Fibroblast of lung (primary cell): Measurements from ENCODE around the gene ST6GALNAC3. TPM values are rescaled to one million over a fixed set of nuclear protein-coding genes. Genes with fewer than 3 reads are reported as not detected.

Experiments used
- DNase-seq, 2 donors: peaks; one replicate each; pipeline versions ENCODE4 v3.0.0 to v3.0.0-alpha.2; 2010; ENCODE audit warnings: low read depth in 2 of 2
- H2AFZ ChIP-seq: 2 replicates; pipeline ENCODE4 v1.5.1; 2012; ENCODE audit warnings: low read length, control low read depth, inconsistent platforms
- H3K27ac ChIP-seq: 2 replicates; pipeline ENCODE4 v1.5.1; 2011; ENCODE audit warnings: low read length, control low read depth; ENCODE audit not compliant: insufficient read depth
- H3K27me3 ChIP-seq: 2 replicates; pipeline ENCODE4 v1.5.1; 2011; ENCODE audit warnings: mild to moderate bottlenecking, low read length; ENCODE audit not compliant: control insufficient read depth, insufficient read depth
- H3K36me3 ChIP-seq: 2 replicates; pipeline ENCODE4 v1.5.1; 2011; ENCODE audit warnings: low read length; ENCODE audit not compliant: control insufficient read depth, insufficient read depth
- H3K4me1 ChIP-seq: 2 replicates; pipeline ENCODE4 v1.5.1; 2011; ENCODE audit warnings: low read length; ENCODE audit not compliant: control insufficient read depth, insufficient read depth; ENCODE audit errors: extremely low read depth
- H3K4me2 ChIP-seq: 2 replicates; pipeline ENCODE4 v1.5.1; 2011; ENCODE audit warnings: low read length, control low read depth; ENCODE audit not compliant: insufficient read depth; ENCODE audit errors: extremely low read depth
- H3K4me3 ChIP-seq, 4 experiments: fragments of 200-600 bp in 1 of 4; sonication (generic) in 1 of 4; replicated peaks in 1 of 4; 2 replicates each; pipeline ENCODE4 v1.5.1; 2011 to 2016; ENCODE audit warnings: low read length in 4 of 4, low read depth in 3 of 4, mild to moderate bottlenecking in 3 of 4, control low read depth in 2 of 4, inconsistent platforms in 1 of 4, mixed read lengths in 1 of 4; ENCODE audit not compliant: insufficient read depth in 1 of 4; ENCODE audit errors: control extremely low read depth in 1 of 4
- H3K79me2 ChIP-seq: 2 replicates; pipeline ENCODE4 v1.5.1; 2012; ENCODE audit warnings: mild to moderate bottlenecking, low read length, inconsistent platforms; ENCODE audit not compliant: control insufficient read depth, insufficient read depth
- H3K9ac ChIP-seq: 2 replicates; pipeline ENCODE4 v1.5.1; 2011; ENCODE audit warnings: mild to moderate bottlenecking, low read length, control low read depth; ENCODE audit not compliant: insufficient read depth
- H3K9me3 ChIP-seq: 2 replicates; pipeline ENCODE4 v1.5.1; 2012; ENCODE audit warnings: low read depth, low read length; ENCODE audit not compliant: control insufficient read depth, insufficient read depth
- H4K20me1 ChIP-seq: 2 replicates; pipeline ENCODE4 v1.5.1; 2011; ENCODE audit warnings: low read length; ENCODE audit not compliant: control insufficient read depth, insufficient read depth; ENCODE audit errors: extremely low read depth
- EZH2 ChIP-seq: IDR thresholded peaks from 2 replicates; pipeline ENCODE4 v1.5.1; 2012; ENCODE audit warnings: low read length, control low read depth, mild to moderate bottlenecking; ENCODE audit errors: missing control alignments
- polyA plus RNA-seq, 2 donors: library from polyadenylated mRNA; depleted of rRNA in 1 of 2; stranded (reverse) in 1 of 2; unstranded in 1 of 2; fragments of >200 nt; gene quantifications; 2 replicates each; pipeline ENCODE4 v1.2.1, GENCODE V29; 2011 to 2012; ENCODE audit warnings: missing spikeins in 1 of 2
- total RNA-seq: library from RNA; depleted of rRNA; stranded (reverse); fragments of >200 nt; gene quantifications from 2 replicates; pipeline ENCODE4 v1.2.1, GENCODE V29; 2014
- TF ChIP-seq, protein P1 (sequence below), 2 donors: IDR thresholded peaks in 1 of 2; conservative IDR thresholded peaks in 1 of 2; 1 replicate in 1 of 2; 2 replicates in 1 of 2; pipeline ENCODE4 v1.5.1; 2011 to 2012; ENCODE audit warnings: low read length in 2 of 2, control low read depth in 1 of 2, inconsistent platforms in 1 of 2, low read depth in 1 of 2, mild to moderate bottlenecking in 1 of 2

The ST6GALNAC3 gene
- total and polyA plus RNA-seq, 2 donors (not counting 1 experiment from before 2014, with no cell fraction given), result 0.34 to 0.66 TPM

DNA sequence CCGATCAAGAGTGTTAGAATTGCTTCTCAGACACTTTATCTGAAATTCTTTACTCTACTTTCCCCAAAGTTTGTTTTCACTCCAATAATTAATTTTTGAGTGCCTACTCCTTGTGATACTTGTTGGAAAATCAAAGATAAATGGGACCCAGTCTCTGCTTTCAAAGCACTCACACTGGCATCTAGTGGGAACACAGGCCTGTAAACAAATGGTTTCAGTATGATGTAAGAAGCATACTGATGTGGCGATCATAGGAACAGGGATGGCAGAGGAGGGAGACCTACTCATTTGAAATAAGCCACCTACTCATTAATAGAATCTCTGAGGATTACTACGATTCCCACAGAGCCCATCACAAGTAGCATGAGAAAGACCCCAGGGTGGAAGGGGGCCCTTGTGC, 519.1 kb downstream of the ST6GALNAC3 start:
- no peaks in the 10 kb centered on the region for H3K79me2 ChIP-seq
- no peaks in the 10 kb centered on the region for H3K9me3 ChIP-seq
- H4K20me1 ChIP-seq, result no peaks in the 10 kb centered on the region
- H3K27me3 ChIP-seq, result no peaks in the 10 kb centered on the region
- H3K4me2 ChIP-seq, result no peak overlapping the region
- no peak overlapping the region for H3K4me3 ChIP-seq
- no peak for TF ChIP-seq EZH2
- TF ChIP-seq, protein P1, sequence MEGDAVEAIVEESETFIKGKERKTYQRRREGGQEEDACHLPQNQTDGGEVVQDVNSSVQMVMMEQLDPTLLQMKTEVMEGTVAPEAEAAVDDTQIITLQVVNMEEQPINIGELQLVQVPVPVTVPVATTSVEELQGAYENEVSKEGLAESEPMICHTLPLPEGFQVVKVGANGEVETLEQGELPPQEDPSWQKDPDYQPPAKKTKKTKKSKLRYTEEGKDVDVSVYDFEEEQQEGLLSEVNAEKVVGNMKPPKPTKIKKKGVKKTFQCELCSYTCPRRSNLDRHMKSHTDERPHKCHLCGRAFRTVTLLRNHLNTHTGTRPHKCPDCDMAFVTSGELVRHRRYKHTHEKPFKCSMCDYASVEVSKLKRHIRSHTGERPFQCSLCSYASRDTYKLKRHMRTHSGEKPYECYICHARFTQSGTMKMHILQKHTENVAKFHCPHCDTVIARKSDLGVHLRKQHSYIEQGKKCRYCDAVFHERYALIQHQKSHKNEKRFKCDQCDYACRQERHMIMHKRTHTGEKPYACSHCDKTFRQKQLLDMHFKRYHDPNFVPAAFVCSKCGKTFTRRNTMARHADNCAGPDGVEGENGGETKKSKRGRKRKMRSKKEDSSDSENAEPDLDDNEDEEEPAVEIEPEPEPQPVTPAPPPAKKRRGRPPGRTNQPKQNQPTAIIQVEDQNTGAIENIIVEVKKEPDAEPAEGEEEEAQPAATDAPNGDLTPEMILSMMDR (conservative IDR thresholded peaks at IDR 0.05 in 1 of 2, IDR thresholded peaks at IDR 0.05 in 1 of 2; ENCODE audit: low read depth in 1 of 2, low read length in 2 of 2), result no peak
- peak in 1 of 2 donors; percentile 21 for DNase-seq
- no peak overlapping the region for H3K9ac ChIP-seq
- no peaks in the 10 kb centered on the region for H3K4me1 ChIP-seq
- no peaks in the 10 kb centered on the region for H3K36me3 ChIP-seq
- no peak overlapping the region for H3K27ac ChIP-seq
- H2AFZ ChIP-seq, result no peak overlapping the region

DNA sequence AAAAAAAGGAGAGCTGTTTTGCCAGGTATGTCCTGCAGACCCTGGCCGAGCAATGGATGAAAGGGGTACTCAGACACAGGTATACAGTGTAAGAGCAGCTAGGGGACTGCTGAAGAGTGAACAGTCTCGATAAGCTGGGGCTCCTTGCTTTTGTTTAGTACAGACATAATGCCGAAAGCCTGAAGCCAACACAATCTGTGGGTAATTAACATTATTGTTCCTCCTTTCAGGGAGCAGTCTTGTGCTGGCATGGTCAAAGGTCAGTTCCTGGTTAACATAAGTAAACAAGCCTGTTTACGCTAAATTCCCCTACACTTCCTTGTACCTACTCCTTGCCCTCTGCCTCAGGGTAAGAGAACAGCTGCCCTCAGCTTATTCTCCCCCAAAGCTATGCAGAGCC, 520.5 kb downstream of the ST6GALNAC3 start:
- Histone ChIP-seq H3K79me2 (no peaks in the 10 kb centered on the region), H3K9me3 (no peaks in the 10 kb centered on the region), H3K4me3 (no peak overlapping the region), H3K9ac (no peak overlapping the region), H3K4me1 (no peaks in the 10 kb centered on the region), H3K36me3 (no peaks in the 10 kb centered on the region), H3K27ac (no peak overlapping the region), H4K20me1 (no peaks in the 10 kb centered on the region), H3K27me3 (no peaks in the 10 kb centered on the region), H3K4me2 (no peak overlapping the region), H2AFZ (no peak overlapping the region)
- no peak for TF ChIP-seq EZH2
- TF ChIP-seq, protein P1 (conservative IDR thresholded peaks at IDR 0.05 in 1 of 2, IDR thresholded peaks at IDR 0.05 in 1 of 2; ENCODE audit: low read depth in 1 of 2, low read length in 2 of 2), result no peak
- no peak for DNase-seq

DNA sequence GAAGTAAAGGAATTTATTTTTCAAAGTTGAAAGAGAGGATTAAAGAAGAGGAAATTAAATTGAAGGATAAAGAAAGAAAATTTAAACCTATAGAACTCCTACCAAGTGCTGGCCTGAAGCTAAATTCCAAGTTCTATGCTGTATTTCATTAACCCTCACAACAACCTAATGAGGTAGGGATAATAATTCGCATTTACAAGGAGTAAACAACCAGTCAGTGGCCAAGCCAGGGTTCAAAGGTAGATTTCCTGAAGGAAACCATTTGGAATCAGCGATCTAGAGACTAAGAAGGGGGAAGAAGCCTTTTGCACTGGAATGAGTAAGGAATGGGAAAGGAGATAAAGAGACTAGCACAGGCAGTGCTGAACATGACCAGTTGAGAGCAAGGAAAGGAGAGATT, 526.9 kb downstream of the ST6GALNAC3 start:
- Histone ChIP-seq H3K79me2 (no peaks in the 10 kb centered on the region), H3K27me3 (no peaks in the 10 kb centered on the region), H3K36me3 (no peaks in the 10 kb centered on the region), H4K20me1 (no peaks in the 10 kb centered on the region), H3K4me1 (no peaks in the 10 kb centered on the region), H2AFZ (no peak overlapping the region), H3K27ac (no peak overlapping the region), H3K4me2 (no peak overlapping the region), H3K4me3 (no peak overlapping the region), H3K9ac (no peak overlapping the region), H3K9me3 (no peaks in the 10 kb centered on the region)
- DNase-seq, result no peak
- TF ChIP-seq, protein P1 (conservative IDR thresholded peaks at IDR 0.05 in 1 of 2, IDR thresholded peaks at IDR 0.05 in 1 of 2; ENCODE audit: low read depth in 1 of 2, low read length in 2 of 2), result no peak
- no peak for TF ChIP-seq EZH2
